HUES64 (cell line): ENCODE data around the gene GM2A.

Experiments
- H3K27ac ChIP-seq: 2 replicates; pipeline ENCODE4 v1.7.0; 2013; ENCODE audit warnings: low read depth, low read length, inconsistent platforms
- H3K27me3 ChIP-seq: 2 replicates; pipeline ENCODE4 v1.6.1; 2013; ENCODE audit warnings: mild to moderate bottlenecking, low read length; ENCODE audit not compliant: insufficient read depth
- H3K36me3 ChIP-seq: 2 replicates; pipeline ENCODE4 v1.6.1; 2013; ENCODE audit warnings: mild to moderate bottlenecking, low read length; ENCODE audit not compliant: insufficient read depth
- H3K4me1 ChIP-seq: 2 replicates; pipeline ENCODE4 v1.6.1; 2013; ENCODE audit warnings: mild to moderate bottlenecking, low read length, moderate library complexity; ENCODE audit not compliant: insufficient read depth
- H3K4me3 ChIP-seq: 2 replicates; pipeline ENCODE4 v1.5.1; 2013; ENCODE audit warnings: mild to moderate bottlenecking, low read length, moderate library complexity
- H3K9ac ChIP-seq: 2 replicates; pipeline ENCODE4 v1.6.1; 2013; ENCODE audit warnings: mild to moderate bottlenecking, low read depth, low read length
- H3K9me3 ChIP-seq: 2 replicates; pipeline ENCODE4 v1.6.1; 2013; ENCODE audit warnings: low read depth, low read length; ENCODE audit not compliant: insufficient read depth
- WGBS: fragments of 150-250, 120-280 bp; methylation state at CpG from one replicate; pipeline ENCODE4 v1.1.7; 2013; ENCODE audit warnings: missing lambda C conversion rate; 5-methylcytosine and 5-hydroxymethylcytosine counted together

Gene GM2A

GRCh38 chr5:151240924-151241635 lies 11.9 kb upstream of the GM2A start:
- Histone ChIP-seq H3K4me3 (no peak overlapping the region), H3K27me3 (no peaks in the 10 kb centered on the region), H3K9ac (no peak overlapping the region), H3K9me3 (no peaks in the 10 kb centered on the region), H3K27ac (no peak overlapping the region), H3K4me1 (peaks cover 11% of the 10 kb centered on the region), H3K36me3 (no peaks in the 10 kb centered on the region)
- WGBS: 89% methylated on average over 2 of the region's 2 CpGs

- no peaks in the 10 kb centered on the region for H3K36me3 ChIP-seq
- peaks cover 9% of the 10 kb centered on the region for H3K4me1 ChIP-seq
- 95% methylated on average over 4 of the region's 4 CpGs for WGBS
- no peaks in the 10 kb centered on the region for H3K9me3 ChIP-seq
- H3K27ac ChIP-seq: no peak overlapping the region
- no peak overlapping the region for H3K9ac ChIP-seq
- H3K27me3 ChIP-seq: no peaks in the 10 kb centered on the region
- H3K4me3 ChIP-seq: no peak overlapping the region
Measured at GRCh38 chr5:151243127-151243526, 9.9 kb upstream of the GM2A start.

- no peak overlapping the region for H3K9ac ChIP-seq
- peaks cover 8% of the 10 kb centered on the region for H3K4me1 ChIP-seq
- WGBS: 90% methylated on average over 4 of the region's 4 CpGs
- H3K27ac ChIP-seq: no peak overlapping the region
- no peak overlapping the region for H3K4me3 ChIP-seq
- H3K36me3 ChIP-seq: no peaks in the 10 kb centered on the region
- H3K27me3 ChIP-seq: no peaks in the 10 kb centered on the region
- H3K9me3 ChIP-seq: no peaks in the 10 kb centered on the region
Measured at GRCh38 chr5:151243564-151243963, 9.4 kb upstream of the GM2A start.

- no peaks in the 10 kb centered on the region for H3K27me3 ChIP-seq
- H3K36me3 ChIP-seq: no peaks in the 10 kb centered on the region
- H3K4me3 ChIP-seq: no peak overlapping the region
- no peak overlapping the region for H3K27ac ChIP-seq
- H3K4me1 ChIP-seq: peaks cover 8% of the 10 kb centered on the region
- no peaks in the 10 kb centered on the region for H3K9me3 ChIP-seq
- WGBS: 91% methylated on average over 3 of the region's 3 CpGs
- H3K9ac ChIP-seq: no peak overlapping the region
Measured at GRCh38 chr5:151244206-151244605, 8.8 kb upstream of the GM2A start.

GRCh38 chr5:151245680-151246219 lies 7.2 kb upstream of the GM2A start:
- H3K27ac ChIP-seq: no peak overlapping the region
- no peaks in the 10 kb centered on the region for H3K9me3 ChIP-seq
- no peaks in the 10 kb centered on the region for H3K27me3 ChIP-seq
- H3K36me3 ChIP-seq: no peaks in the 10 kb centered on the region
- H3K9ac ChIP-seq: no peak overlapping the region
- 88% methylated on average over 3 of the region's 4 CpGs for WGBS
- H3K4me1 ChIP-seq: peaks cover 13% of the 10 kb centered on the region
- H3K4me3 ChIP-seq: no peak overlapping the region

GRCh38 chr5:151248651-151249050 lies 4.3 kb upstream of the GM2A start:
- Histone ChIP-seq H3K9me3 (no peaks in the 10 kb centered on the region), H3K36me3 (no peaks in the 10 kb centered on the region), H3K27me3 (no peaks in the 10 kb centered on the region), H3K27ac (no peak overlapping the region), H3K4me1 (peaks cover 12% of the 10 kb centered on the region; the same call in 1 of the 2 replicates), H3K4me3 (no peak overlapping the region), H3K9ac (no peak overlapping the region)
- 87% methylated on average over 2 of the region's 2 CpGs for WGBS

- peaks cover 16% of the 10 kb centered on the region; the same call in 1 of the 2 replicates for H3K4me1 ChIP-seq
- H3K27ac ChIP-seq: no peak overlapping the region
- H3K4me3 ChIP-seq: no peak overlapping the region
- no peaks in the 10 kb centered on the region for H3K36me3 ChIP-seq
- WGBS: 78% methylated on average over 5 of the region's 5 CpGs
- H3K27me3 ChIP-seq: no peaks in the 10 kb centered on the region
- no peaks in the 10 kb centered on the region for H3K9me3 ChIP-seq
- no peak overlapping the region for H3K9ac ChIP-seq
Measured at GRCh38 chr5:151249281-151249680, 3.7 kb upstream of the GM2A start.

- Histone ChIP-seq H3K36me3 (no peaks in the 10 kb centered on the region), H3K9ac (no peak overlapping the region), H3K27ac (no peak overlapping the region), H3K27me3 (no peaks in the 10 kb centered on the region), H3K9me3 (no peaks in the 10 kb centered on the region), H3K4me3 (no peak overlapping the region), H3K4me1 (peaks cover 16% of the 10 kb centered on the region; the same call in 1 of the 2 replicates)
- 79% methylated on average over 9 of the region's 10 CpGs for WGBS
Measured at GRCh38 chr5:151250346-151251000, 2.5 kb upstream of the GM2A start.

- H3K27ac ChIP-seq: no peak overlapping the region
- H3K4me1 ChIP-seq: peaks cover 16% of the 10 kb centered on the region; the same call in 1 of the 2 replicates
- H3K27me3 ChIP-seq: no peaks in the 10 kb centered on the region
- 90% methylated on average over 4 of the region's 5 CpGs for WGBS
- H3K9me3 ChIP-seq: no peaks in the 10 kb centered on the region
- no peak overlapping the region for H3K9ac ChIP-seq
- H3K4me3 ChIP-seq: no peak overlapping the region
- H3K36me3 ChIP-seq: no peaks in the 10 kb centered on the region
Measured at GRCh38 chr5:151251001-151251551, 1.9 kb upstream of the GM2A start.

- no peaks in the 10 kb centered on the region for H3K36me3 ChIP-seq
- H3K27ac ChIP-seq: no peak overlapping the region
- 97% methylated on average over 4 of the region's 4 CpGs for WGBS
- no peak overlapping the region for H3K9ac ChIP-seq
- H3K27me3 ChIP-seq: no peaks in the 10 kb centered on the region
- H3K4me1 ChIP-seq: peaks cover 16% of the 10 kb centered on the region; the same call in 1 of the 2 replicates
- no peak overlapping the region for H3K4me3 ChIP-seq
- no peaks in the 10 kb centered on the region for H3K9me3 ChIP-seq
Measured at GRCh38 chr5:151251621-151252020, 1.4 kb upstream of the GM2A start.

- Histone ChIP-seq H3K9ac (peak overlapping the region; percentile 73), H3K4me1 (peaks cover 19% of the 10 kb centered on the region), H3K36me3 (no peaks in the 10 kb centered on the region), H3K4me3 (peak overlapping the region; percentile 87), H3K27ac (no peak overlapping the region), H3K9me3 (no peaks in the 10 kb centered on the region), H3K27me3 (no peaks in the 10 kb centered on the region)
- WGBS: 27% methylated on average over 5 of the region's 5 CpGs
Measured at GRCh38 chr5:151253605-151253950, 593 bp downstream of the GM2A start.
